ENCODE results near the gene TMEM184B.

The TMEM184B gene

GRCh38 chr22:38316364-38317121 is 43.7 kb upstream of the TMEM184B start:
- DNase-seq (ENCODE audit: low read depth), result no peak
- TF ChIP-seq, protein P1, sequence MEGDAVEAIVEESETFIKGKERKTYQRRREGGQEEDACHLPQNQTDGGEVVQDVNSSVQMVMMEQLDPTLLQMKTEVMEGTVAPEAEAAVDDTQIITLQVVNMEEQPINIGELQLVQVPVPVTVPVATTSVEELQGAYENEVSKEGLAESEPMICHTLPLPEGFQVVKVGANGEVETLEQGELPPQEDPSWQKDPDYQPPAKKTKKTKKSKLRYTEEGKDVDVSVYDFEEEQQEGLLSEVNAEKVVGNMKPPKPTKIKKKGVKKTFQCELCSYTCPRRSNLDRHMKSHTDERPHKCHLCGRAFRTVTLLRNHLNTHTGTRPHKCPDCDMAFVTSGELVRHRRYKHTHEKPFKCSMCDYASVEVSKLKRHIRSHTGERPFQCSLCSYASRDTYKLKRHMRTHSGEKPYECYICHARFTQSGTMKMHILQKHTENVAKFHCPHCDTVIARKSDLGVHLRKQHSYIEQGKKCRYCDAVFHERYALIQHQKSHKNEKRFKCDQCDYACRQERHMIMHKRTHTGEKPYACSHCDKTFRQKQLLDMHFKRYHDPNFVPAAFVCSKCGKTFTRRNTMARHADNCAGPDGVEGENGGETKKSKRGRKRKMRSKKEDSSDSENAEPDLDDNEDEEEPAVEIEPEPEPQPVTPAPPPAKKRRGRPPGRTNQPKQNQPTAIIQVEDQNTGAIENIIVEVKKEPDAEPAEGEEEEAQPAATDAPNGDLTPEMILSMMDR (conservative IDR thresholded peaks at IDR 0.05; ENCODE audit: low read depth, low read length), result no peak

GRCh38 chr22:38315823-38316363 is 43.1 kb upstream of the TMEM184B start:
- no peak for DNase-seq (ENCODE audit: low read depth)
- peak overlapping the region; percentile 98 for H3K4me3 ChIP-seq (ENCODE audit: low read length)
- TF ChIP-seq, protein P1 (conservative IDR thresholded peaks at IDR 0.05; ENCODE audit: low read depth, low read length), result no peak

More at GRCh38 chr22:38316364-38317121, 43.7 kb upstream of the TMEM184B start:
- peak overlapping the region; percentile 98 for H3K4me3 ChIP-seq (ENCODE audit: low read length)

DNA sequence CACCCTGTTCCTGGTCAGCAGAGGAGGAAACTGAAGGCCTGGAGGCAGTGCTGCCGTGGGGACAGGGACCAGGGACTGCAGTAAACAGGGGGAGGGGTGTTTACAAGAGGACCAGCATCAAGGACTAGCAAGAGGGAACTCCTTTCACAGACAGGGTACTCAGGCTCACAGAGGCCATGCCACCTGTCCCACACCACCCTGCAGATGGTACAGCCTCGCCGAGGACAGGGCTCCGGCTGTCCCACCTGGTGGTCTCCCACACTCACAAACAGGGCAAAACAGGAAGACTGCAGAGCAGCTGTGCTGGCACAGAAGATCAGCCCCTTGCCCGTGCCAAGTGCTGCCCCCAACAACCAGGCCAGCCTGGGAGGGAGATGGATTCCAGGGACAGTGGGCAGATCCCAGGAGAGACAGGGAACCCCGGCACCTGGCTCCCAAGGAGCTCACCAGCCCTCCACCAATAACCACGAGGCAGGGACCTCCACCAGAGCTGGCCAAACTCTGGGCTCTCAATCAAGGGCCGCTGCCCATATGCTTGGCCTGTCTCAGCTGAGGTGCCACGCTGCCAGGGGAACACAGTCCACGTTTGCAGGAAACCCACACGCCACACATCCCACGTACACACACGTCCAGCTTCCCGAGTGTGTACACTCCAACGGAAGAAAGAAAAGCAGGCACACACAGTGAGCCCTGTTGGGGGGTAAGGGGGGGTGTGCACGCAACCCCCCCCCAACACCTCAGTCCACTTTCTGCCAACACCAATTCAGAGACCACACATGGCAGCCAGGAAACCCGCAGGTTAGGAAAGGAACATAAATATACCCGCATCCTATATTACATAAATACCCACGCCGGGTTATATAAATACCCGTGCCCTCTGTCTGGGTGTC is 42.4 kb upstream of the TMEM184B start:
- TF ChIP-seq, protein P1 (conservative IDR thresholded peaks at IDR 0.05; ENCODE audit: low read depth, low read length), result no peak
- peak overlapping the region; percentile 98 for H3K4me3 ChIP-seq (ENCODE audit: low read length)
- no peak for DNase-seq (ENCODE audit: low read depth)

DNA sequence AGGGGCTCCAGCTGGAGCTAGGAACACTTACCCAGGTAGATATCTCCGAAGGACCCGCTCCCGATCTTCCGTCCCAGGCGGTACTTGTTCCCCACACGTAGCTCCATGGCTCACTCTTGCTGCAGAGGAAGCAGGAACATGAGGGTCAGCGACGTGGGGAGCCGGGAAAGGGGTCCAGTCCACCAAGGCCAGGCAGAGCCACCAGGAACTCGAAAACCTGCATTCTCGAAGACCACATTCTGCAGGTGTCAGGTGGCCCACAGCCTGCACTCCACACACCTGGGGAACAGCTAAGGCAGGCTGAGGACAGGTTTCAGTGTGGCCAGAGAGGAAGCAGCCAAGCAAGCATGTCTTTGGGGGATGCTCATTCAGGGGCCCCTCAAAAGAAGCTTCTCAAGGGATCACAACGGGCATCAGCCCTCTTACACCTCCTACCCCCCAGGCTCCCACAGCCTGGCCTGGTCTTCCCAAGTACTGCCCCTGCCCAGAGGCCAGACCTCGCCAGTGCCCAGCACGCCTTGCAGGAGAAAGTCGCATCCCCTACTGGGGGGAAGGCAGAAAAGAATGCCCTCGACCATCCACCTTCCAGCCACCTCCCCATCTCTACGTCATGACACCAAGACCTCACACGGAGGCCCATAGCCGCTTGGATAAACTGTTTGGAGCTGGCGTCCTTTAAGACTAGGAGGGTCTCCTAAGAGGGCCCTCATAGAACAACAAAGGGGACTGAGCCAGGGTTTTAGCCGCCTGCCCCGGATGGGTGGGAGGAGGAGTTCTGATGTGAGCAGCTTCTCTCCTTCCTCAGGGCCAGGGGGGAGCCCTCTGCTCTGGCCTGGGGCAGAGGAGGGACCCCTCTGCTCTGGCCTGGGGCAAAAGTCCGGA is 41.5 kb upstream of the TMEM184B start:
- DNase-seq (ENCODE audit: low read depth), result no peak
- peak overlapping the region; percentile 98 for H3K4me3 ChIP-seq (ENCODE audit: low read length)
- TF ChIP-seq, protein P1 (conservative IDR thresholded peaks at IDR 0.05; ENCODE audit: low read depth, low read length), result no peak

GRCh38 chr22:38313384-38313955 is 40.7 kb upstream of the TMEM184B start:
- peak; percentile 93 for DNase-seq (ENCODE audit: low read depth)
- peak overlapping the region; percentile 98 for H3K4me3 ChIP-seq (ENCODE audit: low read length)
- TF ChIP-seq, protein P1 (conservative IDR thresholded peaks at IDR 0.05; ENCODE audit: low read depth, low read length), result no peak

DNA sequence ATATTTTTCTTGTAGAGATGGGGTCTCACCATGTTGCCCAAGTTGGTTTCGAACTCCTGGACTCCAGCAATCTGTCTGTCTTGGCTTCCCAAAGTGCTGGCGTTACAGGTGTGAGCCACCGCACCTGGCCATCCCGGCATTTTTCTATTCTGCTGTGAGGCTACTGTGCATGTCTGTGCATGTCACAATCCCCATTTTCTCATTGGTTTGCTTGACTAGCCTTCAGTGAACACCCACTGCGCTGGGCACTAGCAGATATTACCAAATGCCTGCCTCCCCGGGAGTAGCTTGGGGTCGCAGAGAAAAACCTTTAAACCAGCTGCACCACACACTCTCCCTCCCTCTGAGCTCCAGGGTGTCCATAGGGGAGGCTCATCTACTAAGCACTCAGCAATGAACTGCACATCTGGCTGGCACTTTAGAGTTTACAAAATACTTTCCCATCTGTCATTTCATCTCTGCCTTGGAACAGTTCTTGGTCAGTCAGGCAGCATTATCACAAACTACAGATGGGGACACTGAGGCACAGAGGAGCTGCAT is 39.5 kb upstream of the TMEM184B start:
- no peak overlapping the region for H3K4me3 ChIP-seq (ENCODE audit: low read length)
- DNase-seq (ENCODE audit: low read depth), result no peak
- TF ChIP-seq, protein P1 (conservative IDR thresholded peaks at IDR 0.05; ENCODE audit: low read depth, low read length), result no peak

Data from retinal pigment epithelial cell (primary cell).